Measurements from ENCODE around the gene AEBP1.

Gene AEBP1

GRCh38 chr7:44060091-44060947 is 43.8 kb upstream of the AEBP1 start:
- no peak for DNase-seq (ENCODE audit: low spot score)
- TF ChIP-seq CTCF (IDR thresholded peaks at IDR 0.05; ENCODE audit: extremely low read depth, missing control alignments) = no peak

DNA sequence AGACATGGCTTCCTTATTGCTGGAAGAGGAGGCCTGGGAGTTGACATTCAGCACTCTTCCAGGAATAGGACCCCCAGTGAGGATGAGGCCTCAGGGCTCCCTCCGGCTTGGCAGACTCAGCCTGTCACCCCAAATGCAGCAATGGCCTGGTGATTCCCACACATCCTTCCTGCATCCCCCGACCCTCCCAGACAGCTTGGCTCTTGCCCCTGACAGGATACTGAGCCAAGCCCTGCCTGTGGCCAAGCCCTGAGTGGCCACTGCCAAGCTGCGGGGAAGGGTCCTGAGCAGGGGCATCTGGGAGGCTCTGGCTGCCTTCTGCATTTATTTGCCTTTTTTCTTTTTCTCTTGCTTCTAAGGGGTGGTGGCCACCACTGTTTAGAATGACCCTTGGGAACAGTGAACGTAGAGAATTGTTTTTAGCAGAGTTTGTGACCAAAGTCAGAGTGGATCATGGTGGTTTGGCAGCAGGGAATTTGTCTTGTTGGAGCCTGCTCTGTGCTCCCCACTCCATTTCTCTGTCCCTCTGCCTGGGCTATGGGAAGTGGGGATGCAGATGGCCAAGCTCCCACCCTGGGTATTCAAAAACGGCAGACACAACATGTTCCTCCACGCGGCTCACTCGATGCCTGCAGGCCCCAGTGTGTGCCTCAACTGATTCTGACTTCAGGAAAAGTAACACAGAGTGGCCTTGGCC is 43.0 kb upstream of the AEBP1 start:
- no peak for DNase-seq (ENCODE audit: low spot score)
- TF ChIP-seq CTCF (IDR thresholded peaks at IDR 0.05; ENCODE audit: extremely low read depth, missing control alignments) = no peak

DNA sequence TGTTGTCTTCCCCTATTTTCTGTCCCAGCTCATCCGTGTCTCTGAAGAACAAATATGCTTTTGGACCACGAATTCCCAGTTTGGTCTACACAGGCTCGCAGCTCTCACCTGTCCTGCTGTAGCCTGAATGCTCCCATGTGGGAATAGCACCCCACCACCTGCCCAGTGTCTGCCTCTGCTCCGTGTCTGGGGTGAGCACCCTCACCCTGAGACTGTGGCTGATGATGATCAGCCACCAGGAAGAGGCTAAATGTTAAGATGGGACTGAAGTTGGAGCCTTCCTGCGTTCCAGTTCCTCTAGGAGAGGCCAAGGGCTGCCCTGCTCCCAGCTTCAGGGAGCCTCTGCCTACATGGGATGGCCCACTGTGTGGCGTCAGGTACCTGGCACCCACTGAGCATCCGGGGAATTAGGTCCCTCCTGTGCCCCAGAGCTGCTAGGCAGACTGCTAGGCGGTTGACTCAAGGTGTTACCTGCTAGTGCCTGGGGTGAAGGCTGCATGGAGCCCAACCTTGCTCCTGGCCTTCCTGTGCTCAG is 42.4 kb upstream of the AEBP1 start:
- no peak for DNase-seq (ENCODE audit: low spot score)
- no peak for TF ChIP-seq CTCF (IDR thresholded peaks at IDR 0.05; ENCODE audit: extremely low read depth, missing control alignments)

DNA sequence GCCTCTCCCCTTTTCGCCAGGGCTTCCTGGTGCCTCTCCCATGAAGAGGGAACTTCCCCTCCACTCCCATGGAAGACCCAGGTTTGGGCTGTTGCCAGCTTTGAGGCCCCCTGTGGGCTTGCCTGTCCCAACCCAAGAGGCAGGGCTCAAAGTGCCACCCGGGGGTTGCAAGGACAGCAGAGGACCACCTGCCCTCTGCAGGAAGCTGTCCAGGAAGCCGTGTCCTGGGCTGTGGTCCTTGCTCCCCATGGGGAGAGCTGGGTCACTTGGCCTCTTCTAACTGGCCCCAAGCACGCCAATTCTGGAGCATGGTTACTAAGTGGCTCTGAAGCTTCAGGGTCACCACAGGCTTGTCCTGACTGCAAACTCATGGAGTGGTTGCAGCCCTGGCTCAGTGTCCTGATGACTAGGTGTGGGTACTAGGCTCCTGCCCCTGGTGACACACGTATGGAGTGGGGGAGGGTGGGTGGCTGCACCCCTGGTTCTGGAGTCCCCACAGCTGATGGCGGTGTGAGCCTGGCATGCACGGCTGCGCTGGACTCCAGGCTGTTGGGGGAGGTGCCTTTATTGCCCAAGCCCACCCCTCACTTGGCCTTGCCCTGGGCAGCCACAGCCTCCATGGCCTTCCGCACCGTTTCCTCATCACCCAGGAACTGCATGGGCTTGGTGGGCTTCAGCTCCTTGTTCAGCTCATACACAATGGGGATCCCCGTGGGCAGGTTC is 41.8 kb upstream of the AEBP1 start:
- TF ChIP-seq CTCF (IDR thresholded peaks at IDR 0.05; ENCODE audit: extremely low read depth, missing control alignments) = no peak
- DNase-seq (ENCODE audit: low spot score) = no peak

- no peak for DNase-seq (ENCODE audit: low spot score)
- no peak for TF ChIP-seq CTCF (IDR thresholded peaks at IDR 0.05; ENCODE audit: extremely low read depth, missing control alignments)
Observed at GRCh38 chr7:44062903-44063295, 41.2 kb upstream of the AEBP1 start.

GRCh38 chr7:44063547-44063893 is 40.6 kb upstream of the AEBP1 start:
- no peak for DNase-seq (ENCODE audit: low spot score)
- TF ChIP-seq CTCF (IDR thresholded peaks at IDR 0.05; ENCODE audit: extremely low read depth, missing control alignments) = no peak

All from GM20000 (cell line).